GM12878 (cell line): ENCODE measurements around the gene B4GALNT4. TPM values are rescaled to one million over a fixed set of nuclear protein-coding genes. Genes with fewer than 3 reads are reported as not detected.

ENCODE experiments used
- ATAC-seq: fragments of 200-7000 bp; cut with Tn5 transposase; 3 replicates; pipeline ENCODE4 v1.9.1; 2020; ENCODE audit warnings: mild to moderate bottlenecking, moderate library complexity
- BruUV-seq: library from RNA; stranded (reverse); fragments of 400-500 nt; replicated peaks from 2 replicates; lab custom pipeline; 2021; lab: Mats Ljungman, UMichigan
- CTCF ChIA-PET: fragments of 300-600 bp; sonication (Branson Sonifier 250); formaldehyde crosslinking; extraction: SDS; loops from one replicate; lab custom pipeline; 2021; ENCODE audit warnings: inconsistent platforms; lab: Yijun Ruan, JAX
- POLR2A ChIA-PET: fragments of 350-600 bp; formaldehyde crosslinking; extraction: SDS; loops from one replicate; lab custom pipeline; 2021; ENCODE audit warnings: inconsistent platforms; lab: Charles Lee
- RAD21 ChIA-PET: fragments of 300-600 bp; sonication (Branson Sonifier 250); formaldehyde crosslinking; loops from one replicate; lab custom pipeline; 2023; ENCODE audit warnings: antibody characterized with exemption; ENCODE audit not compliant: unreplicated experiment; lab: Charles Lee
- SMC1A ChIA-PET: fragments of 300-600 bp; sonication (Branson Sonifier 250); formaldehyde crosslinking; loops from one replicate; lab custom pipeline; 2023; ENCODE audit not compliant: unreplicated experiment, uncharacterized antibody; lab: Charles Lee
- DNase-seq: peaks from one replicate; pipeline ENCODE4 v3.0.0-alpha.2; 2011; ENCODE audit warnings: low read depth, low spot score
- FAIRE-seq: peaks from 3 replicates; lab custom pipeline; 2011; peaks lifted over from hg19 to GRCh38; lab: Jason Lieb, UNC
- H2AFZ ChIP-seq: 2 replicates; pipeline ENCODE4 v1.6.0; 2011; ENCODE audit warnings: low read depth, low read length, control low read depth; ENCODE audit not compliant: control insufficient read depth
- H3K27ac ChIP-seq: 2 replicates; pipeline ENCODE4 v1.5.1; 2011; ENCODE audit warnings: control low read depth; ENCODE audit not compliant: control insufficient read depth, insufficient read depth
- H3K27me3 ChIP-seq, 2 experiments: replicated peaks in 1 of 2; 2 replicates each; pipeline versions ENCODE4 v1.6.0 to v1.6.1; 2011; ENCODE audit warnings: low read length in 1 of 2; ENCODE audit not compliant: control insufficient read depth in 2 of 2, insufficient read depth in 2 of 2
- H3K36me3 ChIP-seq, 2 experiments: 2 replicates each; pipeline ENCODE4 v1.5.1; 2011; ENCODE audit warnings: low read length in 1 of 2; ENCODE audit not compliant: control insufficient read depth in 2 of 2, insufficient read depth in 2 of 2
- H3K4me1 ChIP-seq: 2 replicates; pipeline ENCODE4 v1.6.1; 2011; ENCODE audit warnings: mild to moderate bottlenecking, low read length, moderate library complexity, mixed read lengths; ENCODE audit not compliant: control insufficient read depth, insufficient read depth
- H3K4me2 ChIP-seq: 2 replicates; pipeline ENCODE4 v1.6.0; 2011; ENCODE audit warnings: control low read depth; ENCODE audit not compliant: control insufficient read depth, insufficient read depth
- H3K4me3 ChIP-seq: fragments of 200-600 bp; sonication (generic); 2 replicates; pipeline ENCODE4 v1.5.1; 2016
- H3K79me2 ChIP-seq: 2 replicates; pipeline ENCODE4 v1.6.0; 2011; ENCODE audit warnings: low read length; ENCODE audit not compliant: control insufficient read depth, insufficient read depth
- H3K9ac ChIP-seq: 2 replicates; pipeline ENCODE4 v1.8.0; 2011; ENCODE audit warnings: low read length, control low read depth, mixed read lengths; ENCODE audit not compliant: control insufficient read depth, insufficient read depth
- H3K9me3 ChIP-seq: replicated peaks from 3 replicates; pipeline ENCODE4 v1.5.1; 2011; ENCODE audit warnings: mild to moderate bottlenecking, low read length; ENCODE audit not compliant: control insufficient read depth, insufficient read depth
- H4K20me1 ChIP-seq: 2 replicates; pipeline ENCODE4 v1.6.0; 2011; ENCODE audit not compliant: control insufficient read depth, insufficient read depth
- EP300 ChIP-seq, 2 experiments: fragments of 150-350 bp in 1 of 2; IDR thresholded peaks; 2 replicates each; pipeline ENCODE4 v1.6.1; 2011 to 2012; ENCODE audit warnings: low read depth in 2 of 2, low read length in 2 of 2, borderline replicate concordance in 1 of 2, improper control_type of control experiment in 1 of 2, inconsistent platforms in 1 of 2; ENCODE audit not compliant: control insufficient read depth in 1 of 2
- JUNB ChIP-seq: IDR thresholded peaks from 2 replicates; pipeline ENCODE4 v1.6.1; 2016; ENCODE audit warnings: antibody characterized with exemption, mild to moderate bottlenecking
- RAD51 ChIP-seq: fragments of 450-650 bp; IDR thresholded peaks from 2 replicates; pipeline ENCODE4 v1.6.1; 2016; ENCODE audit warnings: moderate library complexity, mild to moderate bottlenecking, inconsistent platforms
- SMAD1 ChIP-seq: fragments of 450-650 bp; IDR thresholded peaks from 2 replicates; pipeline ENCODE4 v1.6.1; 2018; ENCODE audit warnings: mild to moderate bottlenecking, low read depth; ENCODE audit not compliant: partially characterized antibody
- SMC3 ChIP-seq: IDR thresholded peaks from 2 replicates; pipeline ENCODE4 v1.6.1; 2011; ENCODE audit warnings: low read length, improper control_type of control experiment, borderline replicate concordance
- ZNF217 ChIP-seq: fragments of 450-650 bp; IDR thresholded peaks from 2 replicates; pipeline ENCODE4 v1.6.1; 2017; ENCODE audit warnings: antibody characterized with exemption, mild to moderate bottlenecking
- ZNF622 ChIP-seq: fragments of 450-650 bp; IDR thresholded peaks from 2 replicates; pipeline ENCODE4 v1.6.1; 2017; ENCODE audit warnings: mild to moderate bottlenecking, inconsistent platforms
- WGBS: methylation state at CpG from one replicate; pipeline ENCODE4 v1.1.6; 2016; ENCODE audit warnings: low lambda C conversion rate; ENCODE audit not compliant: insufficient replicate concordance, insufficient coverage; ENCODE audit errors: missing lambda C conversion rate; 5-methylcytosine and 5-hydroxymethylcytosine counted together
- in situ Hi-C: fragments of 300-500 bp; cut with MboI; formaldehyde crosslinking; loops from 9 replicates; pipeline ENCODE4 v1.14.3; 2018; ENCODE audit warnings: mixed read lengths
- intact Hi-C: fragments of 100-400 bp; cut with micrococcal nuclease; formaldehyde crosslinking; loops from one replicate; pipeline ENCODE4 v1.14.2; 2022; ENCODE audit not compliant: unreplicated experiment
- polyA plus RNA-seq, 11 experiments: library from polyadenylated mRNA; depleted of rRNA in 4 of 11; unstranded in 6 of 11; stranded (reverse) in 5 of 11; fragments of >200 nt; fragmentation: Nextera tagmentation in 4 of 11; fragmentation: Illumina TruSeq in 1 of 11; extraction: Ambion mirVana in 4 of 11; extraction: Trizol in 1 of 11; gene quantifications; 1 replicate in 1 of 11; 2 replicates in 10 of 11; pipeline versions ENCODE4 v1.2.1 to v1.2.3, GENCODE V29; 2011 to 2016; ENCODE audit warnings: inconsistent platforms in 2 of 11, missing spikeins in 2 of 11, low read depth in 1 of 11
- total RNA-seq, 4 experiments: library from RNA; depleted of rRNA in 3 of 4; stranded (reverse); fragments of >200 nt in 3 of 4; fragmentation: Illumina TruSeq in 1 of 4; extraction: Trizol in 1 of 4; gene quantifications; 2 replicates each; pipeline versions ENCODE4 v1.2.1 to v1.2.3, GENCODE V29; 2013 to 2021
- TF ChIP-seq, protein P1 (sequence below): fragments of 450-650 bp; IDR thresholded peaks from 2 replicates; pipeline ENCODE4 v1.6.1; 2016; ENCODE audit warnings: mild to moderate bottlenecking
- TF ChIP-seq, protein P2 (sequence below): fragments of 450-650 bp; formaldehyde crosslinking; IDR thresholded peaks from 2 replicates; pipeline ENCODE4 v1.4.0; 2020; ENCODE audit warnings: mild to moderate bottlenecking, moderate library complexity
- TF ChIP-seq, protein P3 (sequence below): fragments of 450-650 bp; IDR thresholded peaks from 2 replicates; pipeline ENCODE4 v1.6.1; 2017; ENCODE audit warnings: mild to moderate bottlenecking, moderate library complexity
- TF ChIP-seq, protein P4 (sequence below): IDR thresholded peaks from 2 replicates; pipeline ENCODE4 v1.6.1; 2011; ENCODE audit warnings: low read depth, mild to moderate bottlenecking, low read length, moderate library complexity, borderline replicate concordance; ENCODE audit errors: extremely low read depth
- TF ChIP-seq, protein P5 (sequence below): IDR thresholded peaks from 2 replicates; pipeline ENCODE4 v1.6.1; 2012; ENCODE audit warnings: low read length, inconsistent platforms

The B4GALNT4 gene
- total and polyA plus RNA-seq, 10 of the 15 experiments (the other 5 are each of a cell fraction or from before 2014, with no cell fraction given) = 0.04 to 0.82 (median 0.40) TPM; not detected in 6

DNA sequence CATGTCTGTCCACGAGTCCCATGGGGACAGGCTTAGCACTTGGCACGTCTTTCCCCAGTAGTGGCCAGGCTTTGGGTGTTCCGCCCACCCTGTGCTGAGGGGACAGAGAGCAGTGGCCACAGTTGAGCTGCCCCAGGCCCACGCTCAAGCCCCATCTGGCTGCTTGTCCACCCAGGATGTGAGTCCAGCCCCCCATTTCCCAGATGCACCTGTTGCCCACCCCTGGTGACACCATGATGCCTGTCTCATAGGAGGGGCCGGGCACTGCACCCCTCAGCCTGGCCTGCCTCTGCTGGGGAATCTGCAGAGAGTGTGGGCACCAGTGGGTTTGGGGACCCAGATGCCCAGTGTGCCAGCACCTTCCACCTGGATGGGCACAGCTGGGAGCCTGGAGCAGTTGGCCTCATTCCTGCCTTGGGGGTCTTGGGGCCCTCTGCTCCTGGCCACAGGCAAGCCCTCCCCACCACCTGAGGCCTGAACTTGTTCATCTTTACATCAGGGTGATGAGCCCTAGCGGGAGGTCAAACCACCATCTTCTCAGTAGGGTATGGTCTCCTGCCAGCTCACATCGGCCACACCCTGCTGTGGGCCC, 39.8 kb downstream of the B4GALNT4 start:
- Histone ChIP-seq H3K4me1 (peaks cover 6% of the 10 kb centered on the region; the same call in 1 of the 2 replicates), H3K27me3 (no peaks in the 10 kb centered on the region), H2AFZ (no peak overlapping the region), H3K27ac (no peak overlapping the region), H3K36me3 (no peaks in the 10 kb centered on the region), H3K79me2 (no peaks in the 10 kb centered on the region), H3K9ac (no peak overlapping the region), H3K9me3 (no peaks in the 10 kb centered on the region), H3K4me3 (no peak overlapping the region), H4K20me1 (no peaks in the 10 kb centered on the region), H3K4me2 (no peak overlapping the region)
- ATAC-seq (no peak), DNase-seq (no peak), FAIRE-seq (no peak)
- TF ChIP-seq RAD51 (no peak), ZNF217 (no peak), EP300 (IDR thresholded peaks at IDR 0.05; ENCODE audit: borderline replicate concordance in 1 of 2, control insufficient read depth in 1 of 2, low read depth in 2 of 2, low read length in 2 of 2) (no peak), SMC3 (no peak), JUNB (no peak), SMAD1 (no peak), ZNF622 (no peak)
- TF ChIP-seq, protein P1, sequence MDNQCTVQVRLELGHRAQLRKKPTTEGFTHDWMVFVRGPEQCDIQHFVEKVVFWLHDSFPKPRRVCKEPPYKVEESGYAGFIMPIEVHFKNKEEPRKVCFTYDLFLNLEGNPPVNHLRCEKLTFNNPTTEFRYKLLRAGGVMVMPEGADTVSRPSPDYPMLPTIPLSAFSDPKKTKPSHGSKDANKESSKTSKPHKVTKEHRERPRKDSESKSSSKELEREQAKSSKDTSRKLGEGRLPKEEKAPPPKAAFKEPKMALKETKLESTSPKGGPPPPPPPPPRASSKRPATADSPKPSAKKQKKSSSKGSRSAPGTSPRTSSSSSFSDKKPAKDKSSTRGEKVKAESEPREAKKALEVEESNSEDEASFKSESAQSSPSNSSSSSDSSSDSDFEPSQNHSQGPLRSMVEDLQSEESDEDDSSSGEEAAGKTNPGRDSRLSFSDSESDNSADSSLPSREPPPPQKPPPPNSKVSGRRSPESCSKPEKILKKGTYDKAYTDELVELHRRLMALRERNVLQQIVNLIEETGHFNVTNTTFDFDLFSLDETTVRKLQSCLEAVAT = no peak
- TF ChIP-seq, protein P2, sequence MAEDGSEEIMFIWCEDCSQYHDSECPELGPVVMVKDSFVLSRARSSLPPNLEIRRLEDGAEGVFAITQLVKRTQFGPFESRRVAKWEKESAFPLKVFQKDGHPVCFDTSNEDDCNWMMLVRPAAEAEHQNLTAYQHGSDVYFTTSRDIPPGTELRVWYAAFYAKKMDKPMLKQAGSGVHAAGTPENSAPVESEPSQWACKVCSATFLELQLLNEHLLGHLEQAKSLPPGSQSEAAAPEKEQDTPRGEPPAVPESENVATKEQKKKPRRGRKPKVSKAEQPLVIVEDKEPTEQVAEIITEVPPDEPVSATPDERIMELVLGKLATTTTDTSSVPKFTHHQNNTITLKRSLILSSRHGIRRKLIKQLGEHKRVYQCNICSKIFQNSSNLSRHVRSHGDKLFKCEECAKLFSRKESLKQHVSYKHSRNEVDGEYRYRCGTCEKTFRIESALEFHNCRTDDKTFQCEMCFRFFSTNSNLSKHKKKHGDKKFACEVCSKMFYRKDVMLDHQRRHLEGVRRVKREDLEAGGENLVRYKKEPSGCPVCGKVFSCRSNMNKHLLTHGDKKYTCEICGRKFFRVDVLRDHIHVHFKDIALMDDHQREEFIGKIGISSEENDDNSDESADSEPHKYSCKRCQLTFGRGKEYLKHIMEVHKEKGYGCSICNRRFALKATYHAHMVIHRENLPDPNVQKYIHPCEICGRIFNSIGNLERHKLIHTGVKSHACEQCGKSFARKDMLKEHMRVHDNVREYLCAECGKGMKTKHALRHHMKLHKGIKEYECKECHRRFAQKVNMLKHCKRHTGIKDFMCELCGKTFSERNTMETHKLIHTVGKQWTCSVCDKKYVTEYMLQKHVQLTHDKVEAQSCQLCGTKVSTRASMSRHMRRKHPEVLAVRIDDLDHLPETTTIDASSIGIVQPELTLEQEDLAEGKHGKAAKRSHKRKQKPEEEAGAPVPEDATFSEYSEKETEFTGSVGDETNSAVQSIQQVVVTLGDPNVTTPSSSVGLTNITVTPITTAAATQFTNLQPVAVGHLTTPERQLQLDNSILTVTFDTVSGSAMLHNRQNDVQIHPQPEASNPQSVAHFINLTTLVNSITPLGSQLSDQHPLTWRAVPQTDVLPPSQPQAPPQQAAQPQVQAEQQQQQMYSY = no peak
- TF ChIP-seq, protein P3, sequence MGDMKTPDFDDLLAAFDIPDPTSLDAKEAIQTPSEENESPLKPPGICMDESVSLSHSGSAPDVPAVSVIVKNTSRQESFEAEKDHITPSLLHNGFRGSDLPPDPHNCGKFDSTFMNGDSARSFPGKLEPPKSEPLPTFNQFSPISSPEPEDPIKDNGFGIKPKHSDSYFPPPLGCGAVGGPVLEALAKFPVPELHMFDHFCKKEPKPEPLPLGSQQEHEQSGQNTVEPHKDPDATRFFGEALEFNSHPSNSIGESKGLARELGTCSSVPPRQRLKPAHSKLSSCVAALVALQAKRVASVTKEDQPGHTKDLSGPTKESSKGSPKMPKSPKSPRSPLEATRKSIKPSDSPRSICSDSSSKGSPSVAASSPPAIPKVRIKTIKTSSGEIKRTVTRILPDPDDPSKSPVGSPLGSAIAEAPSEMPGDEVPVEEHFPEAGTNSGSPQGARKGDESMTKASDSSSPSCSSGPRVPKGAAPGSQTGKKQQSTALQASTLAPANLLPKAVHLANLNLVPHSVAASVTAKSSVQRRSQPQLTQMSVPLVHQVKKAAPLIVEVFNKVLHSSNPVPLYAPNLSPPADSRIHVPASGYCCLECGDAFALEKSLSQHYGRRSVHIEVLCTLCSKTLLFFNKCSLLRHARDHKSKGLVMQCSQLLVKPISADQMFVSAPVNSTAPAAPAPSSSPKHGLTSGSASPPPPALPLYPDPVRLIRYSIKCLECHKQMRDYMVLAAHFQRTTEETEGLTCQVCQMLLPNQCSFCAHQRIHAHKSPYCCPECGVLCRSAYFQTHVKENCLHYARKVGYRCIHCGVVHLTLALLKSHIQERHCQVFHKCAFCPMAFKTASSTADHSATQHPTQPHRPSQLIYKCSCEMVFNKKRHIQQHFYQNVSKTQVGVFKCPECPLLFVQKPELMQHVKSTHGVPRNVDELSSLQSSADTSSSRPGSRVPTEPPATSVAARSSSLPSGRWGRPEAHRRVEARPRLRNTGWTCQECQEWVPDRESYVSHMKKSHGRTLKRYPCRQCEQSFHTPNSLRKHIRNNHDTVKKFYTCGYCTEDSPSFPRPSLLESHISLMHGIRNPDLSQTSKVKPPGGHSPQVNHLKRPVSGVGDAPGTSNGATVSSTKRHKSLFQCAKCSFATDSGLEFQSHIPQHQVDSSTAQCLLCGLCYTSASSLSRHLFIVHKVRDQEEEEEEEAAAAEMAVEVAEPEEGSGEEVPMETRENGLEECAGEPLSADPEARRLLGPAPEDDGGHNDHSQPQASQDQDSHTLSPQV = no peak
- TF ChIP-seq, protein P4, sequence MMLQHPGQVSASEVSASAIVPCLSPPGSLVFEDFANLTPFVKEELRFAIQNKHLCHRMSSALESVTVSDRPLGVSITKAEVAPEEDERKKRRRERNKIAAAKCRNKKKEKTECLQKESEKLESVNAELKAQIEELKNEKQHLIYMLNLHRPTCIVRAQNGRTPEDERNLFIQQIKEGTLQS = no peak
- TF ChIP-seq, protein P5, sequence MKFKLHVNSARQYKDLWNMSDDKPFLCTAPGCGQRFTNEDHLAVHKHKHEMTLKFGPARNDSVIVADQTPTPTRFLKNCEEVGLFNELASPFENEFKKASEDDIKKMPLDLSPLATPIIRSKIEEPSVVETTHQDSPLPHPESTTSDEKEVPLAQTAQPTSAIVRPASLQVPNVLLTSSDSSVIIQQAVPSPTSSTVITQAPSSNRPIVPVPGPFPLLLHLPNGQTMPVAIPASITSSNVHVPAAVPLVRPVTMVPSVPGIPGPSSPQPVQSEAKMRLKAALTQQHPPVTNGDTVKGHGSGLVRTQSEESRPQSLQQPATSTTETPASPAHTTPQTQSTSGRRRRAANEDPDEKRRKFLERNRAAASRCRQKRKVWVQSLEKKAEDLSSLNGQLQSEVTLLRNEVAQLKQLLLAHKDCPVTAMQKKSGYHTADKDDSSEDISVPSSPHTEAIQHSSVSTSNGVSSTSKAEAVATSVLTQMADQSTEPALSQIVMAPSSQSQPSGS = no peak
- CTCF ChIA-PET = no interaction called here
- POLR2A ChIA-PET = no interaction called here
- RAD21 ChIA-PET = no interaction called here
- intact Hi-C loops = no loop called here
- WGBS = 53% methylated on average over 5 of the region's 7 CpGs
- in situ Hi-C loops = no loop called here
- SMC1A ChIA-PET = no interaction called here
- BruUV-seq = no TSS peak
